Esophagus muscularis mucosa (tissue), 4 donors: ENCODE data around the gene SLC25A41.

Experiments
- CTCF ChIP-seq, 3 experiments: fragments of 200-600 bp in 2 of 3; fragments of 450-650 bp in 1 of 3; sonication (generic) in 2 of 3; IDR thresholded peaks; one replicate each; pipeline ENCODE4 v1.5.1; 2017 to 2019; ENCODE audit warnings: antibody characterized with exemption in 3 of 3, mild to moderate bottlenecking in 2 of 3, moderate library complexity in 1 of 3
- EP300 ChIP-seq: sonication (generic); formaldehyde crosslinking; IDR thresholded peaks from one replicate; pipeline ENCODE4 v1.6.1; 2017; ENCODE audit warnings: antibody characterized with exemption
- POLR2A ChIP-seq: fragments of 450-650 bp; IDR thresholded peaks from one replicate; pipeline ENCODE4 v1.6.1; 2017; ENCODE audit warnings: antibody characterized with exemption, moderate library complexity, mild to moderate bottlenecking, low read depth

GRCh38 chr19:6425732-6426620, 7.6 kb downstream of the SLC25A41 start:
- no peak for TF ChIP-seq CTCF (IDR thresholded peaks at IDR 0.05)
- TF ChIP-seq POLR2A: no peak
- no peak for TF ChIP-seq EP300
